B cell (primary cell): ENCODE results near the gene OR10K2.

ENCODE experiments used
- EZH2 ChIP-seq: IDR thresholded peaks from 2 replicates; pipeline ENCODE4 v1.6.1; 2012; ENCODE audit warnings: borderline replicate concordance, low read depth, mild to moderate bottlenecking, moderate library complexity, low read length; ENCODE audit not compliant: insufficient read depth, poor library complexity, severe bottlenecking
- TF ChIP-seq, protein P1 (sequence below): fragments of 200-600 bp; IDR thresholded peaks from one replicate; pipeline ENCODE4 v1.8.0; 2022; ENCODE audit warnings: antibody characterized with exemption, mild to moderate bottlenecking

DNA sequence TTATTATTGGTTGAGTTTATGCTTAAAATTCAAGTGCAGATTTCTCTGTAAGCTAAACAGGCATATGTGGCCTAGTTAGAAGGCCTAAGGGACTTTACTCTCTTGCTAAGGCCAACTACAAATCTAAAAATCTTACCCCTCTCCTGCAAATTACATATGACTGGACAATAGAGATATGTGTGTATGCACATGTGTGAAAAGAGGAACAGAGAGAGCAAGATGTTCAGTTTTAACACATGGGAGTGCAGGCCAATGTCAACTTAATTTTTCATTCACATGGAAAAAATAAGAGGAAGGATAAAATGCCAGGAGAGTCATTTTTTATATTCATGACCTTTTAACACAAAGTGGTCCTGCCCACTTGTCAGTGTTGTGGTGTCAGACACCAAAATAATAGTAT lies 8.5 kb downstream of the OR10K2 start:
- TF ChIP-seq, protein P1, sequence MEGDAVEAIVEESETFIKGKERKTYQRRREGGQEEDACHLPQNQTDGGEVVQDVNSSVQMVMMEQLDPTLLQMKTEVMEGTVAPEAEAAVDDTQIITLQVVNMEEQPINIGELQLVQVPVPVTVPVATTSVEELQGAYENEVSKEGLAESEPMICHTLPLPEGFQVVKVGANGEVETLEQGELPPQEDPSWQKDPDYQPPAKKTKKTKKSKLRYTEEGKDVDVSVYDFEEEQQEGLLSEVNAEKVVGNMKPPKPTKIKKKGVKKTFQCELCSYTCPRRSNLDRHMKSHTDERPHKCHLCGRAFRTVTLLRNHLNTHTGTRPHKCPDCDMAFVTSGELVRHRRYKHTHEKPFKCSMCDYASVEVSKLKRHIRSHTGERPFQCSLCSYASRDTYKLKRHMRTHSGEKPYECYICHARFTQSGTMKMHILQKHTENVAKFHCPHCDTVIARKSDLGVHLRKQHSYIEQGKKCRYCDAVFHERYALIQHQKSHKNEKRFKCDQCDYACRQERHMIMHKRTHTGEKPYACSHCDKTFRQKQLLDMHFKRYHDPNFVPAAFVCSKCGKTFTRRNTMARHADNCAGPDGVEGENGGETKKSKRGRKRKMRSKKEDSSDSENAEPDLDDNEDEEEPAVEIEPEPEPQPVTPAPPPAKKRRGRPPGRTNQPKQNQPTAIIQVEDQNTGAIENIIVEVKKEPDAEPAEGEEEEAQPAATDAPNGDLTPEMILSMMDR = no peak
- TF ChIP-seq EZH2 = no peak
